SK-N-MC (cell line): ENCODE results near the gene ACOX3.

Experiments used
- EZH2 ChIP-seq: fragments of 200-600 bp; sonication (generic); IDR thresholded peaks from one replicate; pipeline ENCODE4 v1.6.1; 2017; ENCODE audit warnings: antibody characterized with exemption
- POLR2AphosphoS5 ChIP-seq: IDR thresholded peaks from 2 replicates; pipeline ENCODE4 v1.6.1; 2012; ENCODE audit warnings: mild to moderate bottlenecking, low read depth, low read length, borderline replicate concordance

DNA sequence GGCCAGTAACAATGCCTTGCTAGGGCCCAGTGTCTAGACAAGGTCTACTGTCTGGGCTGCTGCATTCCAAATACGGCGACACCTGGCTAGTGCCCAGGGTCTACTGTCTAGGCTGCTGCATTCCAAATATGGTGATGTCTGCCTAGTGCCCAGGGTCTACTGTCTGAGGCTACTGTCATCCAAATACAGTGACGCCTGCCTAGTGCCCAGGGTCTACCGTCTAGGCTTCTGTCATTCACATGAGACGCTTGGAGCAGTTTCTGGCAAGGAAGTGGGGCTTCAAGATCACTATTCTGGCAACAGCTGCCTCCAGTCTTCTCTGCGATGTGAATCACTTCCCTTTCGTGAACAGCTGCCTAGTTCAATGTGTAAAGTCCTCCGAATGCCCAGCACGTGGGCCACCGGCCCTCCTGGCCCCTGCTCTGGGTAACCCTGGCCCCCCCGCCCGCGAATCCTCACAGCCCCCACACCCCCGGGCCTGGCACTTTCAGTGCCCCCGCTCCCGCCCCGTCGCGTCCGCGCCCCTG, 12.7 kb downstream of the ACOX3 start:
- TF ChIP-seq POLR2AphosphoS5 (no peak), EZH2 (no peak)
